Measurements from ENCODE around the gene APLF. TPM values are rescaled to one million over a fixed set of nuclear protein-coding genes. Genes with fewer than 3 reads are reported as not detected.

APLF gene
- total RNA-seq, 1 experiment from 2014 or later, result 2.4 TPM

DNA sequence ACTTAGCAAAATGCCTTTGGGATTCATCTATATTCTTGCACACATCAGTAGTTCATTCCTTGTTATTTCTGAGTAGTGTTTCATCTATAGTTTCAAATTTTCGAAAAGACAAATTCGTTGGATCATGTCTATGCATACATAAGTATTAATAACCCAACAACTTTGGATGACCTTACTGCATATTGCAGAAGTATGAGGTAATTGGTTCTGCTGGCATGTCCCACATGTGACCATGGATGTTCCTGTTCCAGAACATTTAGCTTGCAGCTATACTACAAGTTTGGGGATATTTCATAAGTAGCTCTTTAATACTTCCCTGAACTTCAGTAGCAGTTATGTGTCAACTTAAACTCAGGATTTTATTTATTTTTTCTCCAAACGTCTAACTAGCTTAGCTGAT, 44.9 kb downstream of the APLF start:
- BruUV-seq (replicated peaks), result no TSS peak
- intact Hi-C loops (cut with micrococcal nuclease), result no loop called here

DNA sequence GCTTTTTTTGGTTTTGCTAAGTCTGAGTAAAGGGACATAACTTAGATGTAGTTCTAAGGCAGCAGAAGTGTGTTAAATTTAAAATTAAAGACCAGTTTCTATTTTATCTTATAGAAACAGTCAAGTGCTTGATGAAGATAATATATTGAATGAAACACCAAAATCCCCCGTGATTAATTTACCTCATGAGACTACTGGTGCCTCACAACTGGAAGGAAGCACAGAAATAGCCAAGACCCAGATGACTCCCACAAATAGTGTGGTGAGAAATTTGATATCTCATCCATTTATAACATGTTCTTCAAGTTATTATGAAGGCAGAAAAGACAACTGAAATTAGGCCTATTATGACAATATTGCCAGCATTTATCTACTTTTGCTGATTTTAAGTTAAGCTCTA, 45.6 kb downstream of the APLF start:
- H3K4me3 ChIP-seq (ENCODE audit: low read length), result no peak overlapping the region
- POLR2A ChIA-PET (ENCODE audit: unreplicated experiment), result no interaction called here
- H3K79me2 ChIP-seq (ENCODE audit: low read length), result no peaks in the 10 kb centered on the region
- no peak overlapping the region for H3K9ac ChIP-seq (ENCODE audit: low read length)
- H2AFZ ChIP-seq (ENCODE audit: low read length), result no peak overlapping the region
- H3K27me3 ChIP-seq (ENCODE audit: low read length), result no peaks in the 10 kb centered on the region
- CTCF ChIA-PET, result no interaction called here
- H3K27ac ChIP-seq (ENCODE audit: low read length), result no peak overlapping the region
- intact Hi-C loops (cut with micrococcal nuclease), result no loop called here
- no peak for TF ChIP-seq EZH2 (IDR thresholded peaks at IDR 0.05; ENCODE audit: low read length, unreplicated experiment)
- TF ChIP-seq, protein P1, sequence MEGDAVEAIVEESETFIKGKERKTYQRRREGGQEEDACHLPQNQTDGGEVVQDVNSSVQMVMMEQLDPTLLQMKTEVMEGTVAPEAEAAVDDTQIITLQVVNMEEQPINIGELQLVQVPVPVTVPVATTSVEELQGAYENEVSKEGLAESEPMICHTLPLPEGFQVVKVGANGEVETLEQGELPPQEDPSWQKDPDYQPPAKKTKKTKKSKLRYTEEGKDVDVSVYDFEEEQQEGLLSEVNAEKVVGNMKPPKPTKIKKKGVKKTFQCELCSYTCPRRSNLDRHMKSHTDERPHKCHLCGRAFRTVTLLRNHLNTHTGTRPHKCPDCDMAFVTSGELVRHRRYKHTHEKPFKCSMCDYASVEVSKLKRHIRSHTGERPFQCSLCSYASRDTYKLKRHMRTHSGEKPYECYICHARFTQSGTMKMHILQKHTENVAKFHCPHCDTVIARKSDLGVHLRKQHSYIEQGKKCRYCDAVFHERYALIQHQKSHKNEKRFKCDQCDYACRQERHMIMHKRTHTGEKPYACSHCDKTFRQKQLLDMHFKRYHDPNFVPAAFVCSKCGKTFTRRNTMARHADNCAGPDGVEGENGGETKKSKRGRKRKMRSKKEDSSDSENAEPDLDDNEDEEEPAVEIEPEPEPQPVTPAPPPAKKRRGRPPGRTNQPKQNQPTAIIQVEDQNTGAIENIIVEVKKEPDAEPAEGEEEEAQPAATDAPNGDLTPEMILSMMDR (conservative IDR thresholded peaks at IDR 0.05; ENCODE audit: low read depth, low read length), result no peak
- TF ChIP-seq EZH2phosphoT487 (IDR thresholded peaks at IDR 0.05; ENCODE audit: borderline replicate concordance, low read length), result no peak
- H3K4me1 ChIP-seq (ENCODE audit: insufficient read depth, low read length), result no peaks in the 10 kb centered on the region
- ATAC-seq, result no peak
- no peaks in the 10 kb centered on the region for H3K9me2 ChIP-seq (replicated peaks; ENCODE audit: low read length)
- H3K9me3 ChIP-seq (ENCODE audit: low read length), result no peaks in the 10 kb centered on the region
- H3K4me2 ChIP-seq (ENCODE audit: low read length), result no peak overlapping the region
- BruUV-seq (replicated peaks), result no TSS peak
- H4K20me1 ChIP-seq (ENCODE audit: low read length), result no peaks in the 10 kb centered on the region
- H3F3A ChIP-seq (ENCODE audit: low read length, unreplicated experiment), result no peaks in the 10 kb centered on the region
- no peak for DNase-seq
- H3K36me3 ChIP-seq (ENCODE audit: low read depth, low read length), result no peaks in the 10 kb centered on the region

More for the DNA sequence above, 44.9 kb downstream of the APLF start:
- Histone ChIP-seq H3K4me2 (ENCODE audit: low read length) (no peak overlapping the region), H3F3A (ENCODE audit: low read length, unreplicated experiment) (no peaks in the 10 kb centered on the region), H4K20me1 (ENCODE audit: low read length) (no peaks in the 10 kb centered on the region), H3K4me1 (ENCODE audit: insufficient read depth, low read length) (no peaks in the 10 kb centered on the region), H3K9ac (ENCODE audit: low read length) (no peak overlapping the region), H3K27me3 (ENCODE audit: low read length) (no peaks in the 10 kb centered on the region), H2AFZ (ENCODE audit: low read length) (no peak overlapping the region), H3K36me3 (ENCODE audit: low read depth, low read length) (no peaks in the 10 kb centered on the region), H3K9me3 (ENCODE audit: low read length) (no peaks in the 10 kb centered on the region), H3K79me2 (ENCODE audit: low read length) (no peaks in the 10 kb centered on the region), H3K27ac (ENCODE audit: low read length) (no peak overlapping the region), H3K9me2 (replicated peaks; ENCODE audit: low read length) (no peaks in the 10 kb centered on the region), H3K4me3 (ENCODE audit: low read length) (no peak overlapping the region)
- CTCF ChIA-PET, result no interaction called here
- POLR2A ChIA-PET (ENCODE audit: unreplicated experiment), result no interaction called here
- TF ChIP-seq EZH2 (IDR thresholded peaks at IDR 0.05; ENCODE audit: low read length, unreplicated experiment) (no peak), EZH2phosphoT487 (IDR thresholded peaks at IDR 0.05; ENCODE audit: borderline replicate concordance, low read length) (no peak)
- TF ChIP-seq, protein P1 (conservative IDR thresholded peaks at IDR 0.05; ENCODE audit: low read depth, low read length), result no peak
- DNase-seq (no peak), ATAC-seq (no peak)

DNA sequence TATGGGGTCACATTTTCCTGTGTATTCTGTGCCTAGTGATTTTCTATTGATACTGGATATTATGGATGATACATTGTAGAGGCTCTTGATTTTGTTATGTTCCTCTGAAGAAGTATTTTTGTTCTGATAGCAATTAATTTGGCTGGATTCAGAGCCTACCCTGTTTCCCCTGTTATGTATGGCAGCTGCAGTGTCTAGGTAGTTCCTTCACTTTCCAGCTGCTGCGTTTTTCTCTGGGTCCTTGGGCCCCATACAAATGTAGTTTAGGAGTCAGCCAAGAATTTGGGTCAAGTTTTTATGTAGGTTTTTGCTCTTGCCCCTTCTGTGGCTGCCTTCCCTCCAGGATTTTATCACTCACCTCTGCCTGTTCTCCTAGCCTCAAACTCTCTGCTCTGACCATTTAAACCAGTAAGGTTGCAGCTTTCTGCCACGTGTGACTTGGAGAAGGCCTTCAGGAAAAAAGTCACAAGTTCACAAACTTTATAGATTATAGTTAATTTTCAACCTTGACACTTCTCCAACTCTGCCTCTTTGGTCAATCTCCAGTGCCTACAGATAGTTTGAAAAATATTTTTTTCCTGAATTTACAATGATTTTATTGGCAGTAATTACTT, 47.0 kb downstream of the APLF start:
- Histone ChIP-seq H3K79me2 (ENCODE audit: low read length) (no peaks in the 10 kb centered on the region), H3K36me3 (ENCODE audit: low read depth, low read length) (no peaks in the 10 kb centered on the region), H3K27me3 (ENCODE audit: low read length) (no peaks in the 10 kb centered on the region), H3K4me2 (ENCODE audit: low read length) (no peak overlapping the region), H3K9ac (ENCODE audit: low read length) (no peak overlapping the region), H3K27ac (ENCODE audit: low read length) (no peak overlapping the region), H3K9me2 (replicated peaks; ENCODE audit: low read length) (no peaks in the 10 kb centered on the region), H3K4me1 (ENCODE audit: insufficient read depth, low read length) (no peaks in the 10 kb centered on the region), H3K9me3 (ENCODE audit: low read length) (no peaks in the 10 kb centered on the region), H2AFZ (ENCODE audit: low read length) (no peak overlapping the region), H3K4me3 (ENCODE audit: low read length) (no peak overlapping the region), H3F3A (ENCODE audit: low read length, unreplicated experiment) (no peaks in the 10 kb centered on the region), H4K20me1 (ENCODE audit: low read length) (no peaks in the 10 kb centered on the region)
- ChIA-PET CTCF (no interaction called here), POLR2A (ENCODE audit: unreplicated experiment) (no interaction called here)
- no TSS peak for BruUV-seq (replicated peaks)
- no peak for DNase-seq
- intact Hi-C loops (cut with micrococcal nuclease), result no loop called here
- ATAC-seq, result no peak
- TF ChIP-seq EZH2 (IDR thresholded peaks at IDR 0.05; ENCODE audit: low read length, unreplicated experiment), result no peak
